Placental epithelial cell (primary cell): ENCODE results near the gene TAF7L. TPM values are rescaled to one million over a fixed set of nuclear protein-coding genes. Genes with fewer than 3 reads are reported as not detected.

Experiments used
- small RNA-seq: library from RNA; depleted of rRNA; stranded (forward); fragments of <200 nt; gene quantifications from one replicate; pipeline ENCODE3, GENCODE V24; 2012
- total RNA-seq: library from RNA; depleted of rRNA; stranded (reverse); fragments of >200 nt; gene quantifications from 2 replicates; pipeline ENCODE4 v1.2.3, GENCODE V29; 2012

The TAF7L gene
- under 0.01 TPM in 1 of 2 replicates, not detected in the other for total RNA-seq

GRCh38 chrX:101290957-101291603 is at the start of gene TAF7L:
TSS of gene TAF7L (minus strand) at chrX:101291334. CDS start at chrX:101287543, 3,791 bp downstream.

GRCh38 chrX:101219116-101219863 is 71.8 kb downstream of the TAF7L start, which contains the start of gene DRP2:
TSS of gene DRP2 (plus strand) at chrX:101219786. CDS start at chrX:101231648, 11,862 bp downstream.

Small RNA genes lying within 50 kb of the gene (small RNA-seq; reads per million reads assigned to genes)
- gene RNU6-934P, result not detected

Other genes with a start within 250 kb of the TAF7L start
- 7.5 and 12.7 TPM in 2 replicates for gene TRMT2B, start 239.2 kb downstream of the TAF7L start, total RNA-seq
- not detected in 2 replicates for gene TMEM35A, start 212.5 kb downstream of the TAF7L start, total RNA-seq
- 6.3 and 7.4 TPM in 2 replicates for gene CENPI, start 193.1 kb downstream of the TAF7L start, total RNA-seq
- under 0.01 and 0.11 TPM in 2 replicates for gene DRP2, start 71.5 kb downstream of the TAF7L start, total RNA-seq
- gene TIMM8A, start 57.4 kb upstream of the TAF7L start, total RNA-seq, result 2.8 and 3.9 TPM in 2 replicates
- gene BTK, start 94.9 kb upstream of the TAF7L start, total RNA-seq, result not detected in 2 replicates
- 158 and 599 TPM in 2 replicates for gene RPL36A, start 99.7 kb upstream of the TAF7L start, total RNA-seq
- gene GLA, start 116.6 kb upstream of the TAF7L start, total RNA-seq, result 25.5 and 29.6 TPM in 2 replicates
- 56.8 and 66.7 TPM in 2 replicates for gene HNRNPH2, start 116.9 kb upstream of the TAF7L start, total RNA-seq
- gene ARMCX4, start 194.1 kb upstream of the TAF7L start, total RNA-seq, result 5.2 and 7.1 TPM in 2 replicates